OCI-LY7 (cell line): ENCODE measurements around the gene KSR1.

Source experiments
- CTCF ChIP-seq: fragments of 200-600 bp; sonication (generic); conservative IDR thresholded peaks from 2 replicates; pipeline ENCODE4 v1.5.1; 2014; ENCODE audit warnings: mild to moderate bottlenecking, antibody characterized with exemption, low read length, moderate library complexity, mixed read lengths
- EZH2phosphoT487 ChIP-seq: fragments of 200-600 bp; sonication (generic); IDR thresholded peaks from 2 replicates; pipeline ENCODE4 v1.6.1; 2018; ENCODE audit warnings: low read depth, borderline replicate concordance, mild to moderate bottlenecking, mixed run types, antibody characterized with exemption, low read length, moderate library complexity, mixed read lengths

- TF ChIP-seq EZH2phosphoT487: no peak
- no peak for TF ChIP-seq CTCF
Measured at GRCh38 chr17:27496971-27497370, 40.7 kb downstream of the KSR1 start.
